ENCODE data around the gene ATAD5. TPM values are rescaled to one million over a fixed set of nuclear protein-coding genes. Genes with fewer than 3 reads are reported as not detected.

Gene ATAD5
- total RNA-seq, 1 donor from 2014 or later = 6.3 TPM

DNA sequence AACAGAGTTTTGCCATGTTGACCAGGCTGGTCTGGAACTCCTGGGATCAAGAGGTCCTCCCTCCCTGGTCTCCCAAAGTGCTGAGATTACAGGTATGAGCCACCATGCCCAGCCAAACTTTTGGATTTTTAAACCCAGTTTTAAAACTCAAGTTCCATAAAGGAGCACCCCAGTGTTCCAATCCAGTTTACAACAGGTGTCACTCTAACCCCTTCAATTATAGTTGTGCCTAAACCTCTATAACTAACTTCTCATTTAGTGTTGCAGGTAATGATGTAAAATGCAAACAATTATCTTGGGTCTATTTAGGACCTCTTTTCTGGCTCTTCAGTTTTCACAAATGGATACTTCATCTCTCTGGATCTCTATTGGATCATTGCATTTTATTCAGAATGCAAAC, 82.2 kb downstream of the ATAD5 start:
- Mint-ChIP-seq H3K36me3 (ENCODE audit: low read depth, unreplicated experiment) (no peaks in the 10 kb centered on the region), H3K27me3 (ENCODE audit: unreplicated experiment) (no peaks in the 10 kb centered on the region), H3K9me3 (ENCODE audit: unreplicated experiment) (no peaks in the 10 kb centered on the region), H3K27ac (ENCODE audit: unreplicated experiment) (no peak overlapping the region), H3K4me1 (ENCODE audit: unreplicated experiment) (no peaks in the 10 kb centered on the region), H3K4me3 (ENCODE audit: unreplicated experiment) (no peak overlapping the region)
- DNase-seq (ENCODE audit: low spot score) = no peak
- TF ChIP-seq, protein P1, sequence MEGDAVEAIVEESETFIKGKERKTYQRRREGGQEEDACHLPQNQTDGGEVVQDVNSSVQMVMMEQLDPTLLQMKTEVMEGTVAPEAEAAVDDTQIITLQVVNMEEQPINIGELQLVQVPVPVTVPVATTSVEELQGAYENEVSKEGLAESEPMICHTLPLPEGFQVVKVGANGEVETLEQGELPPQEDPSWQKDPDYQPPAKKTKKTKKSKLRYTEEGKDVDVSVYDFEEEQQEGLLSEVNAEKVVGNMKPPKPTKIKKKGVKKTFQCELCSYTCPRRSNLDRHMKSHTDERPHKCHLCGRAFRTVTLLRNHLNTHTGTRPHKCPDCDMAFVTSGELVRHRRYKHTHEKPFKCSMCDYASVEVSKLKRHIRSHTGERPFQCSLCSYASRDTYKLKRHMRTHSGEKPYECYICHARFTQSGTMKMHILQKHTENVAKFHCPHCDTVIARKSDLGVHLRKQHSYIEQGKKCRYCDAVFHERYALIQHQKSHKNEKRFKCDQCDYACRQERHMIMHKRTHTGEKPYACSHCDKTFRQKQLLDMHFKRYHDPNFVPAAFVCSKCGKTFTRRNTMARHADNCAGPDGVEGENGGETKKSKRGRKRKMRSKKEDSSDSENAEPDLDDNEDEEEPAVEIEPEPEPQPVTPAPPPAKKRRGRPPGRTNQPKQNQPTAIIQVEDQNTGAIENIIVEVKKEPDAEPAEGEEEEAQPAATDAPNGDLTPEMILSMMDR (IDR thresholded peaks at IDR 0.05; ENCODE audit: unreplicated experiment) = no peak

GRCh38 chr17:30915833-30916611, 84.3 kb downstream of the ATAD5 start:
- Mint-ChIP-seq H3K4me1 (ENCODE audit: unreplicated experiment) (peaks cover 4% of the 10 kb centered on the region), H3K36me3 (ENCODE audit: low read depth, unreplicated experiment) (no peaks in the 10 kb centered on the region)

GRCh38 chr17:30917050-30917449, 85.3 kb downstream of the ATAD5 start:
- peaks cover 9% of the 10 kb centered on the region for H3K4me1 Mint-ChIP-seq (ENCODE audit: unreplicated experiment)
- no peak for DNase-seq (ENCODE audit: low spot score)
- TF ChIP-seq, protein P1 (IDR thresholded peaks at IDR 0.05; ENCODE audit: unreplicated experiment) = no peak

More at GRCh38 chr17:30915833-30916611, 84.3 kb downstream of the ATAD5 start:
- TF ChIP-seq, protein P1 (IDR thresholded peaks at IDR 0.05; ENCODE audit: unreplicated experiment) = no peak
- H3K4me3 Mint-ChIP-seq (ENCODE audit: unreplicated experiment) = no peak overlapping the region
- H3K27me3 Mint-ChIP-seq (ENCODE audit: unreplicated experiment) = peaks cover 1% of the 10 kb centered on the region
- no peak overlapping the region for H3K27ac Mint-ChIP-seq (ENCODE audit: unreplicated experiment)
- H3K9me3 Mint-ChIP-seq (ENCODE audit: unreplicated experiment) = no peaks in the 10 kb centered on the region
- DNase-seq (ENCODE audit: low spot score) = no peak

DNA sequence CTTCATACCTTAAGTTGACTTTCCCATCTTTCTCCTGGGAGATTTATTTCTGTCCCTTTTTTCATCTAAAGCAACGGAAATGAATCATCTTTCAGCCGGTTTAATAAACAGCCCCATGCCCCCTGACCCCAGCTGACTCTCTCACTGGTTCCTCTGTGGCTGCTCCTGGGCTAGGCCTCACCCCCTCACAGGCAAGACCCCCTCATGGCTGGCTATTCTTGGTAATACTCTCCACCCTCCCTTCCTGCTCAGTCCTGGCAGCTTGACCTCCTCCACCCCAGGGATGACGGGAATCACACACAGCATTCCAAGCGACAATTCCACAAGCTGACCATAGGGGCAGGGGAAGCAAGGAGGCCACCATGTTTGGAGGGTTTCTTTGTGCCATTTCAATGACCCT, 88.5 kb downstream of the ATAD5 start:
- Mint-ChIP-seq H3K4me1 (ENCODE audit: unreplicated experiment) (peaks cover 12% of the 10 kb centered on the region), H3K27me3 (ENCODE audit: unreplicated experiment) (peaks cover 15% of the 10 kb centered on the region), H3K9me3 (ENCODE audit: unreplicated experiment) (no peaks in the 10 kb centered on the region), H3K27ac (ENCODE audit: unreplicated experiment) (no peak overlapping the region), H3K4me3 (ENCODE audit: unreplicated experiment) (no peak overlapping the region), H3K36me3 (ENCODE audit: low read depth, unreplicated experiment) (peaks cover 7% of the 10 kb centered on the region)
- DNase-seq (ENCODE audit: low spot score) = no peak
- TF ChIP-seq, protein P1 (IDR thresholded peaks at IDR 0.05; ENCODE audit: unreplicated experiment) = no peak

More at GRCh38 chr17:30917050-30917449, 85.3 kb downstream of the ATAD5 start:
- H3K27me3 Mint-ChIP-seq (ENCODE audit: unreplicated experiment) = peaks cover 1% of the 10 kb centered on the region
- no peak overlapping the region for H3K27ac Mint-ChIP-seq (ENCODE audit: unreplicated experiment)
- H3K9me3 Mint-ChIP-seq (ENCODE audit: unreplicated experiment) = no peaks in the 10 kb centered on the region
- H3K36me3 Mint-ChIP-seq (ENCODE audit: low read depth, unreplicated experiment) = peaks cover 3% of the 10 kb centered on the region
- H3K4me3 Mint-ChIP-seq (ENCODE audit: unreplicated experiment) = no peak overlapping the region

Measured in endothelial cell (in vitro differentiated cells).